HG03095 (cell line): Measurements from ENCODE around the gene CAMK2D.
"Not testable (repeated sequence)": the region's sequence is repeated elsewhere in the genome, so short reads cannot be mapped to it uniquely, and the experiment has no call there.

Source experiments
- ATAC-seq: cut with Tn5 transposase; IDR thresholded peaks from one replicate; pipeline ENCODE4 v1.9.1; 2021; ENCODE audit warnings: moderate library complexity; ENCODE audit not compliant: unreplicated experiment

CAMK2D gene

GRCh38 chr4:113763923-113764322 lies 2.4 kb upstream of the CAMK2D start:
- not testable (repeated sequence) for ATAC-seq

GRCh38 chr4:113763029-113763285 lies 1.4 kb upstream of the CAMK2D start:
- no peak for ATAC-seq

GRCh38 chr4:113762186-113763028 lies 869 bp upstream of the CAMK2D start:
- ATAC-seq = peak; percentile 68

- ATAC-seq = peak; percentile 20
These were observed 531 bp downstream of the CAMK2D start for GRCh38 chr4:113760795-113761619.

GRCh38 chr4:113760094-113760794 lies 1.3 kb downstream of the CAMK2D start:
- no peak for ATAC-seq

GRCh38 chr4:113759696-113760093 lies 1.8 kb downstream of the CAMK2D start:
- ATAC-seq = no peak

- ATAC-seq = no peak
These were observed 3.2 kb downstream of the CAMK2D start for GRCh38 chr4:113758372-113758771.

GRCh38 chr4:113757486-113757885 lies 4.1 kb downstream of the CAMK2D start:
- ATAC-seq = no peak

GRCh38 chr4:113756005-113756410 lies 5.5 kb downstream of the CAMK2D start:
- ATAC-seq = peak; percentile 70

GRCh38 chr4:113750734-113751133 lies 10.8 kb downstream of the CAMK2D start:
- no peak for ATAC-seq

- ATAC-seq = no peak
These were observed 11.2 kb downstream of the CAMK2D start for GRCh38 chr4:113750296-113750695.

- no peak for ATAC-seq
These were observed 12.4 kb downstream of the CAMK2D start for GRCh38 chr4:113749178-113749577.

- ATAC-seq = no peak
These were observed 13.6 kb downstream of the CAMK2D start for GRCh38 chr4:113747949-113748348.

- ATAC-seq = no peak
These were observed 15.8 kb downstream of the CAMK2D start for GRCh38 chr4:113745711-113746110.

GRCh38 chr4:113744667-113745240 lies 16.8 kb downstream of the CAMK2D start:
- ATAC-seq = no peak

- ATAC-seq = no peak
These were observed 17.8 kb downstream of the CAMK2D start for GRCh38 chr4:113743690-113744089.

- no peak for ATAC-seq
These were observed 18.9 kb downstream of the CAMK2D start for GRCh38 chr4:113742643-113743042.

GRCh38 chr4:113741956-113742355 lies 19.6 kb downstream of the CAMK2D start:
- no peak for ATAC-seq

- ATAC-seq = no peak
These were observed 20.6 kb downstream of the CAMK2D start for GRCh38 chr4:113740857-113741379.

GRCh38 chr4:113739197-113739596 lies 22.3 kb downstream of the CAMK2D start:
- no peak for ATAC-seq

- no peak for ATAC-seq
These were observed 23.3 kb downstream of the CAMK2D start for GRCh38 chr4:113738251-113738650.
